ENCODE data around the gene RALGDS.

RALGDS gene

DNA sequence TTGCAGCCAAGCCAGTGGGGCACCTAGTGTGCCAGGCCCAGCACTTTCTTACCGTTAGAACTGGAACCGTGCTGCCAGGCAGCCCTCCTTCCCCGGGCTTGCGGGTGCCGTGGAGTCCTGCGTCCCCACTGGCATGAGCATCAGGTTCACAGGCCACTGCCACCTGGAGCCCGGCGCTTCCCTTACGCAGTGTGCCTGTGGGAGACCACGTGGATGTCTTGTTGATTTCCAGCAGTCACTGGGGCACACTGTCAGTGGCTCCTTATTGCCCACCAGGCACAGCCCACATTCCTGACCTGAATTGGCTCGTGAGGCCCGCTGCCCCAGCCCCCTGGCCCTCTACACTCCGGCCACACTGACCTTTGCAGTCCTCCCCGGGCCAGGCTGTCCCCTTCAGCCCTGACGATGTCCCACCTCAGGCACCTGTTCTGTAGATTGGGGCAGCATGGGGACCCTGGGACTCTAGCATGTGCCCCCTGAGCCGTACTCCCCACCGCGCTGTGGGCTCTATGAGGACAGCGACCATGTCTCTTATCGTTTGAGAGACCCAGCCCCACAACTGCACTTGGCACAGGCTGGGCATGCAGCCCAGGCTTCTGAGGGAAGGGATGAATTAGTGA lies 69.6 kb downstream of the RALGDS start:
- no peak for DNase-seq (ENCODE audit: low spot score)

DNA sequence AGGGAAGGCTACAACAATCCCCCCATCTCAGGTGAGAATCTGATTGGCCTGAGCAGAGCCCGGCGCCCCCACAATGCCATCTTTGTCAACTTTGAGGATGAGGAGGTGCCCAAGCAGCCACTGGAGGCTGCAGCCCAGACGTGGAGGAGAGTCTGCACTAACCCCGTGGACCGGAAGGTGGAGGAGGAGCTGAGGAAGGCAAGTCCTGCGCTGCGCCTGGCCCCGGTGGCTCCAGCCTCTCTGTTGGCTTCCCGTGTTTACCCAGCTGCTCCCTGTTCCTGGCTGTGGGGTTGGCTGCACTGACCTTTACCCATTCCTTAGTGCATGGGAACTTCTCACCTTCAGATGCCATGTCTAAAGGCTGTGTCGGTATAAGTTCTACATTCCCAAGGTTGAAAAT lies 70.3 kb downstream of the RALGDS start:
- DNase-seq (ENCODE audit: low spot score), result no peak

- DNase-seq (ENCODE audit: low spot score), result no peak
These were observed 70.9 kb downstream of the RALGDS start for GRCh38 chr9:133050142-133050541.

GRCh38 chr9:133049043-133049442 lies 72.0 kb downstream of the RALGDS start:
- DNase-seq (ENCODE audit: low spot score), result no peak

DNA sequence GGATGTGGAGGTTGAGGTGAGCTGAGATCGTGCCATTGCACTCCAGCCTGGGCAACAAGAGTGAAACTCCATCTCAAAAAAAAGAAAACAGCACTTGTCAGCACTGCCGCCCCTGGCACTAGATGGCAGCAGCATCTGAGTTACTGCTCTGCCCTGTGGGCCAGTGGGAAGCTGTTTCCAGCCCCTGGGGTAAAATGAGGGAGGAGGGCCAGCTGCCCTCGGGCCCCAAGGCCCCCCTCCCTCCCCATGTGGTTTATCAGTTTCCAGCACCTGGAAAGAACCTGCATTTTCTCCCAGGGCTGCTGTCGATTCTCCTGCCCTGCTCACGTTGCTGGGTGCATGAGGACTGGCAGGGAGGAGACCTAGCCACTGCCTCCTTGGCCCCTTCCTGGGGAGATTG lies 72.4 kb downstream of the RALGDS start:
- DNase-seq (ENCODE audit: low spot score), result peak; percentile 25
